Loucy (cell line): Measurements from ENCODE around the gene FAM229A.

ENCODE experiments used
- EZH2phosphoT487 ChIP-seq: fragments of 200-600 bp; IDR thresholded peaks from 2 replicates; pipeline ENCODE4 v1.6.1; 2018; ENCODE audit warnings: antibody characterized with exemption, mild to moderate bottlenecking, moderate library complexity, borderline replicate concordance
- TF ChIP-seq, protein P1 (sequence below): fragments of 200-600 bp; sonication (generic); conservative IDR thresholded peaks from 2 replicates; pipeline ENCODE4 v1.5.1; 2014; ENCODE audit warnings: mild to moderate bottlenecking, antibody characterized with exemption, low read length

DNA sequence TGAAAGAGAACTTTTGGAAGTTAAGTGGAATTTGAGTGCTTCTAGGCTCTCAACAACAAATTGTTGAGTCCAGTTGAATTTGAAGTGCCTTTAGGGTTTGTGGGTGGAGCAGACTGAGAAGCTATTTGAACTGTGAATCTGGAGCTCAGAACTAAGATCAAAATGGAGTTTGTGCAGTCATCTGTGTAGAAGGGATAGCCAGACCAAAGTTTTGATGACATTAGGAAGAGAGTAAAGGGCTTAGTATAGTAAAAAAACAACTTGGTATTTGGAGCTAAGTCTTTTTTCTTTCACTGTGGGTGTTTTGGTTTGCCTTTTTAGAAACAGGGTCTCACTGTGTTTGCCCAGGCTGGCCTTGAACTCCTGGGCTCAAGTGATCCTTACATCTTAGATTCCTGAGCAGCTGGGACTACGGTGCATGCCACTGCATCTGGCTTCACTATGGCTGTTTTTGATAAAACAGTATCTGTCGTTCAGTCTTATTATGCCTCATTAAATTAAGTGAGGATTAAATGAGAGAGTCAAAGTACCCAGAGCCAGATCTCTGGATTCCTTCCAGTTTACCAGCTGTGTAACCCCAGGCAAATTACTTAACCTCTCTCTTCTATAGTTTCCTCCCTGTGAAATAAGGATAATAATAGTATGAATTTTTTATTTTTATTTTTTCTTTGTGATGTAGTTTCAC lies 50.4 kb downstream of the FAM229A start:
- TF ChIP-seq, protein P1, sequence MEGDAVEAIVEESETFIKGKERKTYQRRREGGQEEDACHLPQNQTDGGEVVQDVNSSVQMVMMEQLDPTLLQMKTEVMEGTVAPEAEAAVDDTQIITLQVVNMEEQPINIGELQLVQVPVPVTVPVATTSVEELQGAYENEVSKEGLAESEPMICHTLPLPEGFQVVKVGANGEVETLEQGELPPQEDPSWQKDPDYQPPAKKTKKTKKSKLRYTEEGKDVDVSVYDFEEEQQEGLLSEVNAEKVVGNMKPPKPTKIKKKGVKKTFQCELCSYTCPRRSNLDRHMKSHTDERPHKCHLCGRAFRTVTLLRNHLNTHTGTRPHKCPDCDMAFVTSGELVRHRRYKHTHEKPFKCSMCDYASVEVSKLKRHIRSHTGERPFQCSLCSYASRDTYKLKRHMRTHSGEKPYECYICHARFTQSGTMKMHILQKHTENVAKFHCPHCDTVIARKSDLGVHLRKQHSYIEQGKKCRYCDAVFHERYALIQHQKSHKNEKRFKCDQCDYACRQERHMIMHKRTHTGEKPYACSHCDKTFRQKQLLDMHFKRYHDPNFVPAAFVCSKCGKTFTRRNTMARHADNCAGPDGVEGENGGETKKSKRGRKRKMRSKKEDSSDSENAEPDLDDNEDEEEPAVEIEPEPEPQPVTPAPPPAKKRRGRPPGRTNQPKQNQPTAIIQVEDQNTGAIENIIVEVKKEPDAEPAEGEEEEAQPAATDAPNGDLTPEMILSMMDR, result no peak
- TF ChIP-seq EZH2phosphoT487, result no peak
